ENCODE results near the gene GSC2.

- TF ChIP-seq CTCF (IDR thresholded peaks at IDR 0.05) (no peak), EZH2 (IDR thresholded peaks at IDR 0.05) (no peak)
Measured at GRCh38 chr22:19131685-19132015, 18.4 kb downstream of the GSC2 start.

Data from neural progenitor cell (in vitro differentiated cells).